ENCODE results near the gene FNIP2. TPM values are rescaled to one million over a fixed set of nuclear protein-coding genes. Genes with fewer than 3 reads are reported as not detected.
"Not testable (repeated sequence)": the region's sequence is repeated elsewhere in the genome, so short reads cannot be mapped to it uniquely, and the experiment has no call there.

FNIP2 gene
- total RNA-seq, 1 experiment from 2014 or later, result 3.7 TPM

DNA sequence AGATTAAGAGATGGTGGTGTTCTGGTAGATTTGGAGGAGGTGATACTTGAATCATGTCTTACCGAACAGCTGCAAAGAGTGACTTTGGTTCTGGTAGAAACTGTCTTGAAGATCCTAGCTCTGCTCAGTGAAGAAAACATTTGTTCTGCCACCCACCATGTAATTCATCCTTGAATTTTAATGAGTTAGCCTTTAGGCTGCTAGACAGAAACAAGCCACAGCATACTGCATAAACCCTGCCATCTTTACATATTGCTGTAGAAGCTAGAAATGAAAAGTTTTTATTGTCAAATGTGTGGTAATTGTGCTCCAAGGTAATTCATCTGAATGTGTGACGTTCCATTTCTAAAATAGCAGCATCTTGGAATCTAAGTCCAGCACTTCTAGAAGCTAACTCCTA lies 173.1 kb downstream of the FNIP2 start:
- DNase-seq (ENCODE audit: extremely low read depth, low read depth), result no peak

DNA sequence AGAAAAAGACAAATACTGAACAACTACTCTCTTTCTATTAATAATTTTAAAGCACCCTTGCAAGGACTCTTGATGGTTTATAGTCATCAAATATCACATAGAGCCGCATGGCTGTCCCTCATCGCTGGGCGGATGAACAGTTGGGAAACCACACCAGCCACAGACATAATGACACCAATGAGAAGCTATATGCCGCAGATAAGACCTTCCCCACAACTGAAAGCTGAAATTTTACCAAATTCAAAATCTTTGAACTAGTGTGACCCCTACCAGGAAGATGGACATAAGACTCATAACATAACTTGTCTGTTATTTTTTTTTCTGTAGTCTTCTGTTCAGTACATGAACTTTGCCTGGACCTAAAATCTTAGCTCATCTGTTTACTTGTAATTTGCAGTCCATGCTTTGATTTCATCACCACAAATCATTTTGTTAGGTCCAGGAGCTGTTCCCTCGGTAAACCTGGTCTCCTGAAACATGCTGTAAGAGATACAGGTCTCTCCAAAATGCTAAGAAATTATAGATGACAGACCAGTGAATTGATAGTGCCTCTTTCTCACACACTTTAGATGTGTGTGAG lies 176.8 kb downstream of the FNIP2 start:
- DNase-seq (ENCODE audit: extremely low read depth, low read depth), result no peak

- DNase-seq (ENCODE audit: extremely low read depth, low read depth), result no peak
These were observed 178.0 kb downstream of the FNIP2 start for GRCh38 chr4:158946825-158947224.

GRCh38 chr4:158948071-158948470 lies 179.2 kb downstream of the FNIP2 start:
- no peak for DNase-seq (ENCODE audit: extremely low read depth, low read depth)

GRCh38 chr4:158949099-158949498 lies 180.3 kb downstream of the FNIP2 start:
- DNase-seq (ENCODE audit: extremely low read depth, low read depth), result no peak

- not testable (repeated sequence) for DNase-seq (ENCODE audit: extremely low read depth, low read depth)
These were observed 183.5 kb downstream of the FNIP2 start for GRCh38 chr4:158952221-158952774.

DNA sequence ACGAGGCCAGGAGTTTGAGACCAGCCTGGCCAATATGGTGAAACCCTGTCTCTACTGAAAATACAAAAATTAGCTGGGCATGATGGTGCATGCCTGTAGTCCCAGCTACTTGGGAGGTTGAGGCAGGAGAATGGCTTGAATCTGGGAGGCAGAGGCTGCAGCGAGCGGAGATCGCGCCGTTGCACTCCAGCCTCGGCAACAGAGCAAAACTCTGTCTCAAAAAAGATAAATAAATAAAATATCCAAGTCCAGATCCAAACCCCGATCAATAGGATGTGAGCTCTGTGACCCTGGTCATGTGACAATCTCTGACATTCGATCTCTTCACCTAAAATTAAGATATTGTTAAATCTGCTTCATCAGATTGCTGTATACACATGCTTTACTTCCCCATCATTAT lies 187.5 kb downstream of the FNIP2 start:
- DNase-seq (ENCODE audit: extremely low read depth, low read depth), result not testable (repeated sequence)

DNA sequence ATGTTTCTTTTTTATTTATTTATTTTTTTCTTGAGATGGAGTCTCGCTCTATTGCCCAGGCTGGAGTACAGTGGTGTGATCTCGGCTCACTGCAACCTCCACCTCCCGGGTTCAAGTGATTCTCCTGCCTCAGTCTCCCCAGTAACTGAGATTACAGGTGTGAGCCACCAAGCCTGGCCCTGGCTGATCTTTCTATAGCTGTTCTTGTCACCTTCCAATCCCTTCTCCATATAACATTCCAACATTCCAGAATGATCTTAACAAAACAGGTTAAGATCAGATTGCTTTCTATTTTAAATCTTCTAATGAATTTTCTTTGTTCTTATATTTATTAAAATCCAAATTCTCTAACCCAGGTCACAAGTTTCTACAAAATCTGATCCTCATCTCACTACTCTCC lies 188.1 kb downstream of the FNIP2 start:
- not testable (repeated sequence) for DNase-seq (ENCODE audit: extremely low read depth, low read depth)

Small RNA genes lying within 50 kb of the gene (small RNA-seq; reads per million reads assigned to genes)
- gene RF00157, result 0 reads per million in 2 experiments
- gene RNU6-128P, result 0 to 0.06 reads per million in 2 experiments

Other genes starting within 250 kb of the FNIP2 start
- not detected in 2 replicates for gene RXFP1, start 247.1 kb upstream of the FNIP2 start, total RNA-seq (2014; rRNA removed; shearing (Covaris generic))
- gene C4orf46, start 97.1 kb upstream of the FNIP2 start, total RNA-seq (2014; rRNA removed; shearing (Covaris generic)), result 18.5 and 22.4 TPM in 2 replicates
- 35.3 and 38.9 TPM in 2 replicates for gene ETFDH, start 96.7 kb upstream of the FNIP2 start, total RNA-seq (2014; rRNA removed; shearing (Covaris generic))
- gene PPID, start 45.6 kb upstream of the FNIP2 start, total RNA-seq (2014; rRNA removed; shearing (Covaris generic)), result 35.2 and 40.8 TPM in 2 replicates

All from NCI-H460 (cell line).